ENCODE measurements around the gene CHST14. TPM values are rescaled to one million over a fixed set of nuclear protein-coding genes. Genes with fewer than 3 reads are reported as not detected.

Gene CHST14
- total RNA-seq, 2 experiments from 2014 or later: 5.4 to 6.2 TPM

- no peaks in the 10 kb centered on the region for H3K9me3 Mint-ChIP-seq (ENCODE audit: low read depth)
- POLR2A ChIA-PET: interaction anchor here (0.8 kb wide), 1 partner anchor 32 kb away, joined by 3 read pairs; no protein-coding TSS in a partner anchor
- peaks cover 24% of the 10 kb centered on the region for H3K27me3 Mint-ChIP-seq
- H3K27ac Mint-ChIP-seq: peak overlapping the region; percentile 61
- DNase-seq (peak; percentile 56), ATAC-seq (peak; percentile 3)
- H3K36me3 Mint-ChIP-seq (ENCODE audit: low read depth): no peaks in the 10 kb centered on the region
- peaks cover 50% of the 10 kb centered on the region for H3K4me1 Mint-ChIP-seq
- CTCF ChIA-PET: interaction anchor here (0.6 to 2.4 kb wide), 8 partner anchors 11 to 136 kb away, joined by 3 to 12 read pairs (median 4); no protein-coding TSS in a partner anchor
- intact Hi-C loops (cut with DNase I, micrococcal nuclease): loop anchor here (1.0 to 5.0 kb wide), 3 partner anchors 65 to 659 kb away; partner anchors contain the start of gene FSIP1 (in 1 of the 2)
- H3K4me3 Mint-ChIP-seq: peak overlapping the region; percentile 82
Observed at GRCh38 chr15:40441565-40442531, 28.9 kb upstream of the CHST14 start.

DNA sequence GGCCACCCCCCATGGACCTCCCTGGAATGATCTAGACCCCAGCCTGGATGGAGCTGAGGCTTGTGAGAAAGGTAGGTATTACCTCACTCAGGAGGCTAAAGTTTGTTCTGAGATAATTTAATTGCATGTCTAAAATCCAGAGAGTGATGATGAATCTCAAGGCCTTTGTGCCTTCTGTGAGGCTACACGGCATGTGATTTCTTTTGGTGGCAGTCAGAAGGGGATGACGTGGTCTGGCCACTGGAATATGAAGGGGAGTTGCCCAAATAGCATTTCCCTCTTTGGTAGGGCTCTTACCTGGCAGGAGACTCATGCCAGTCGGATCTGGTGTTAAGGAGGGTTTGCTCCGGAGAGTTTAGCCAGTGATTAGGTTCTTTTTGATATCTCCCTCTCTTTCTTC, 27.5 kb upstream of the CHST14 start:
- H3K27me3 Mint-ChIP-seq: peaks cover 15% of the 10 kb centered on the region
- no peaks in the 10 kb centered on the region for H3K9me3 Mint-ChIP-seq (ENCODE audit: low read depth)
- no peak overlapping the region for H3K27ac Mint-ChIP-seq
- ChIA-PET POLR2A (interaction anchor here (0.6 to 0.9 kb wide), 3 partner anchors 9 to 420 kb away, joined by 3 read pairs; no protein-coding TSS in a partner anchor), CTCF (interaction anchor here (0.7 to 1.4 kb wide), 6 partner anchors 10 to 114 kb away, joined by 3 to 6 read pairs (median 4); no protein-coding TSS in a partner anchor)
- H3K36me3 Mint-ChIP-seq (ENCODE audit: low read depth): no peaks in the 10 kb centered on the region
- ATAC-seq: no peak
- intact Hi-C loops (cut with DNase I, micrococcal nuclease): loop anchor here in 1 of 2 experiments (5.0 kb wide), 1 partner anchor 64 kb away; no protein-coding TSS in a partner anchor
- DNase-seq: no peak
- H3K4me1 Mint-ChIP-seq: peaks cover 50% of the 10 kb centered on the region
- peak overlapping the region; percentile 82 for H3K4me3 Mint-ChIP-seq

DNA sequence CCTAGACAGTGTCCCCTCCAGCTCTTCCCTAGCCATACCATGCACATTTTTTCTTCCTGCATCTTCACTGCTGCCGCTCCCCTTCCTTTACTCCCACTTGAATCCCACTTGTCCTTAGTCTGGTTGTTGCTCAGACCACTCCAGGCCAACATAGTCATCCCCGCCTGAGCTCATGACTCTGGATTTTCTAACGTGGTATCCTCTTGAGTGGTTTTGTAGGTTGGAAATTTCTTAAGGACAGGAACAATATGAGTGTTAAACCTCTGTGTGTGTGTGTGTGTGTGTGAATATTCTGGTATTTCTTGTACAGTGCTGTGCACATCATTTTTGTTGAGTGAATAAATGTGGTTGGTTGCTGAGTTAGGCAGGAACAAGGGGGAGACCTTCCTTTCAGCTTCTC, 26.9 kb upstream of the CHST14 start:
- DNase-seq (no peak), ATAC-seq (no peak)
- Mint-ChIP-seq H3K4me3 (no peak overlapping the region), H3K27me3 (peaks cover 9% of the 10 kb centered on the region), H3K27ac (no peak overlapping the region), H3K4me1 (peaks cover 50% of the 10 kb centered on the region), H3K9me3 (ENCODE audit: low read depth) (no peaks in the 10 kb centered on the region), H3K36me3 (ENCODE audit: low read depth) (no peaks in the 10 kb centered on the region)
- ChIA-PET CTCF (interaction anchor here (0.7 to 1.5 kb wide), 3 partner anchors 11 to 113 kb away, joined by 3 to 6 read pairs (median 5); no protein-coding TSS in a partner anchor), POLR2A (interaction anchor here (0.9 kb wide), 1 partner anchor 9 kb away, joined by 3 read pairs; no protein-coding TSS in a partner anchor)
- intact Hi-C loops (cut with DNase I, micrococcal nuclease): loop anchor here in 1 of 2 experiments (5.0 kb wide), 1 partner anchor 63 kb away; no protein-coding TSS in a partner anchor

DNA sequence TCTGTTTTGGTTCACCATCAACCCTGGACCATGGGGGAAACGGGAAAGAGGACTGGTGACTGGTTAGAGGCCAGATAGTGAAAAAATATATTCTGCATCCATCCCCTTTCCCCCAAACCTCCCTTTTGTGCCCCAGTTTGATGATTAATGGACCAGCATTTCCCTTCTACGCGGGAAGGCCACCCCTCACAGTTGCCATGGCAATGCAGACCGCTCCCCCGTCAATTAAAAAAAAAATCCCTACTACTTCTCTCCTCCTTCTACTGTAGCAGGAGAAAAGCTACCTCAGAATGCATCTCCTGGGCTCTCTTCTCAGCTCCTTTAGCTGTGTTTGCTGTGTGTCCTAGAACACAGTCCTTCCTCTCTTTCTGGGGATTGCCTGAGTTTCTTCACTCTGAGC, 26.0 kb upstream of the CHST14 start:
- CTCF ChIA-PET: interaction anchor here (0.6 to 1.5 kb wide), 7 partner anchors 10 to 415 kb away, joined by 3 to 6 read pairs (median 3); no protein-coding TSS in a partner anchor
- POLR2A ChIA-PET: interaction anchor here (0.6 to 1.5 kb wide), 2 partner anchors 9 to 435 kb away, joined by 3 to 8 read pairs; no protein-coding TSS in a partner anchor
- no peak for ATAC-seq
- no peak for DNase-seq
- intact Hi-C loops (cut with DNase I, micrococcal nuclease): loop anchor here in 1 of 2 experiments (5.0 kb wide), 1 partner anchor 63 kb away; no protein-coding TSS in a partner anchor
- no peak overlapping the region for H3K4me3 Mint-ChIP-seq
- H3K27ac Mint-ChIP-seq: no peak overlapping the region
- no peaks in the 10 kb centered on the region for H3K36me3 Mint-ChIP-seq (ENCODE audit: low read depth)
- H3K27me3 Mint-ChIP-seq: peaks cover 4% of the 10 kb centered on the region
- H3K9me3 Mint-ChIP-seq (ENCODE audit: low read depth): no peaks in the 10 kb centered on the region
- H3K4me1 Mint-ChIP-seq: peaks cover 51% of the 10 kb centered on the region

DNA sequence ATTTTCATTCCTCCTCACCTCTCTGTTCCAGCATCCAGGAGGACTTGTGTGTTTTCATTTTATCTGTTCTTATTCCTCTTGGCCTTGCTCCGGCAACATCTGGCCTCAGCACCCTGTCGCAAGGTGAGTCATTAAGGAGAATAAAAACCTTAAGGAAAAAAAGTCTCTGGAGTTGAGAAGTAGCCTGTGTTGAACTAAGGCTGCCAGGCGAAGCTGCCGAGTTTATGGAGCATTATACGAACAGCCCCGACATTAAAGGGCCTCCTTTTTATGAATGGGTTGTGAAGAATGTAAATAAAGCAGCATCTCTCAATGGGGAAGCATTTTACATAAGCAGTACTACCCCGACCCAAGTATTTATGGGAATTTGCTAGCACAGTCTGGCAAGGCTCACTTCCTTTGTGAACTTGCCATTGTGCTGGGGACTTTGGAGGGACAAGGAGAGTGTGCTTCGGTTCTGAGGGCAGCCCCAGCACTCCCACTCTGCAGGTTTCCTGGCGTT, 25.3 kb upstream of the CHST14 start:
- H3K36me3 Mint-ChIP-seq (ENCODE audit: low read depth): no peaks in the 10 kb centered on the region
- intact Hi-C loops (cut with DNase I, micrococcal nuclease): no loop called here
- H3K4me3 Mint-ChIP-seq: no peak overlapping the region
- ATAC-seq (no peak), DNase-seq (no peak)
- ChIA-PET POLR2A (interaction anchor here (0.5 to 1.5 kb wide), 2 partner anchors 8 to 36 kb away, joined by 4 to 8 read pairs; no protein-coding TSS in a partner anchor), CTCF (interaction anchor here (0.6 to 1.5 kb wide), 7 partner anchors 23 to 357 kb away, joined by 3 to 5 read pairs (median 3); no protein-coding TSS in a partner anchor)
- H3K4me1 Mint-ChIP-seq: peaks cover 53% of the 10 kb centered on the region
- H3K9me3 Mint-ChIP-seq (ENCODE audit: low read depth): no peaks in the 10 kb centered on the region
- no peak overlapping the region for H3K27ac Mint-ChIP-seq
- no peaks in the 10 kb centered on the region for H3K27me3 Mint-ChIP-seq

DNA sequence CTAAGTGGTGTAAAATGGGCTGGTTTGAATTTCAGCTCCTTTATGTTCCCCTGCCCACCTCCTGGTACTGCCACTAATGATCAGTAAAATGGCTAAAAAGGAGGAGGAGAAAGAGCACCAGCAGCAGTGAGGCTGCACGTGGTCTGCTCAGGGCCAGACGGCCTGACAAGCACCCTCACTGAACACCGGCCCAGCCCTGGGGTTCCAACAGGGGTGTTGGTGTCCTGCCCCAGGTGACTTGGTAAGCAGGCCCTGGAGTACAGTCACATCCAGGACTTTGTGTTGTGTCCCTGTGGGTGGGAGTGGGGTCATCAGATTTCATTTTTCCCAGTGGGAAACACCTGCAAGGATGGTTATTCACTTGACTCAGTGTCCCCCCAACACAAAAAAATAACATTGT, 24.6 kb upstream of the CHST14 start:
- Mint-ChIP-seq H3K36me3 (ENCODE audit: low read depth) (no peaks in the 10 kb centered on the region), H3K27me3 (no peaks in the 10 kb centered on the region), H3K4me3 (no peak overlapping the region), H3K27ac (no peak overlapping the region), H3K4me1 (peaks cover 59% of the 10 kb centered on the region), H3K9me3 (ENCODE audit: low read depth) (no peaks in the 10 kb centered on the region)
- intact Hi-C loops (cut with DNase I, micrococcal nuclease): no loop called here
- ChIA-PET CTCF (interaction anchor here (0.6 to 0.8 kb wide), 3 partner anchors 57 to 76 kb away, joined by 3 to 4 read pairs (median 4); no protein-coding TSS in a partner anchor), POLR2A (interaction anchor here (0.5 kb wide), 1 partner anchor 37 kb away, joined by 4 read pairs; no protein-coding TSS in a partner anchor)
- ATAC-seq (no peak), DNase-seq (no peak)

GRCh38 chr15:40448354-40448753, 22.4 kb upstream of the CHST14 start:
- H3K27me3 Mint-ChIP-seq: no peaks in the 10 kb centered on the region
- CTCF ChIA-PET: interaction anchor here (1.0 kb wide), 1 partner anchor 8 kb away, joined by 3 read pairs; no protein-coding TSS in a partner anchor
- H3K4me1 Mint-ChIP-seq: peaks cover 70% of the 10 kb centered on the region
- H3K27ac Mint-ChIP-seq: no peak overlapping the region
- H3K36me3 Mint-ChIP-seq (ENCODE audit: low read depth): no peaks in the 10 kb centered on the region
- no peak for DNase-seq
- intact Hi-C loops (cut with DNase I, micrococcal nuclease): no loop called here
- POLR2A ChIA-PET: no interaction called here
- ATAC-seq: no peak
- H3K9me3 Mint-ChIP-seq (ENCODE audit: low read depth): no peaks in the 10 kb centered on the region
- H3K4me3 Mint-ChIP-seq: no peak overlapping the region

GRCh38 chr15:40449275-40449674, 21.5 kb upstream of the CHST14 start:
- POLR2A ChIA-PET: no interaction called here
- Mint-ChIP-seq H3K4me3 (no peak overlapping the region), H3K27ac (peak overlapping the region; percentile 13), H3K36me3 (ENCODE audit: low read depth) (no peaks in the 10 kb centered on the region), H3K27me3 (no peaks in the 10 kb centered on the region), H3K4me1 (peaks cover 70% of the 10 kb centered on the region), H3K9me3 (ENCODE audit: low read depth) (no peaks in the 10 kb centered on the region)
- CTCF ChIA-PET: no interaction called here
- intact Hi-C loops (cut with DNase I, micrococcal nuclease): no loop called here
- ATAC-seq (no peak), DNase-seq (no peak)

- ChIA-PET POLR2A (interaction anchor here (0.6 kb wide), 2 partner anchors 141 to 320 kb away, joined by 3 to 5 read pairs; partner anchors contain the start of gene C15orf62), CTCF (interaction anchor here (0.8 to 2.1 kb wide), 3 partner anchors 10 to 106 kb away, joined by 3 to 8 read pairs (median 3); partner anchors contain the start of gene BAHD1)
- intact Hi-C loops (cut with DNase I, micrococcal nuclease): no loop called here
- Mint-ChIP-seq H3K9me3 (ENCODE audit: low read depth) (no peaks in the 10 kb centered on the region), H3K27ac (no peak overlapping the region), H3K36me3 (ENCODE audit: low read depth) (no peaks in the 10 kb centered on the region), H3K4me3 (no peak overlapping the region), H3K4me1 (peaks cover 70% of the 10 kb centered on the region), H3K27me3 (no peaks in the 10 kb centered on the region)
- DNase-seq: no peak
- no peak for ATAC-seq
Observed at GRCh38 chr15:40450047-40450446, 20.7 kb upstream of the CHST14 start.

DNA sequence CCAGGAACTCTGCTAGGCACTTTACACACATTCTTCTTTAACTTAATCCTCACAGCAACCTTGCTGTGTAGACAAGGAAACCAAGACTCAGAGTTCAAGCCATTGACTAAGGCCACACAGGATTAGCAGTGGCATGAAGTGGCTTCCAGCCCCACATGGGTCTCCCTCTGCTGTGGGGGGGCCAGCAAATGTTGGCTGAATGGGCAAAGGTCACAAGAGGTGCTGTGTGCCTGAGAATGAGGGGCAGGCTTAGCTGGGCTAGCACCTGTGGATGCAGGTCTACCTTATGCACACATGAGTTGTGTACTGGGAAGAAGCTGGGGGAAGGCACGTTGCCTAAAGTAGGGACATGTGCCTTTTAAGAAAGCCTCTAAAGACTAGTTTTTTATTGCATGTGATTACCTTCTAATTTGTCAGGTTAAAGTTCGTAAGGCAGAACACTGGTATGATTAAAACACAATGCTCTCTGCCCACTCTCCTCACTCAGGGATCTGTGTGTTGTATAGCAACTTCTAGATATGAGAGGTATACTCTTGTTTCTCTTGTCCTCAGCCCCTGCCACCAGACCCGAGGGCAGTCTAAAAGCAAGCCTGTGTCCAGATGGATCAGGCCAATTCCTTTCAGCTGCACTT, 19.1 kb upstream of the CHST14 start:
- Mint-ChIP-seq H3K9me3 (ENCODE audit: low read depth) (no peaks in the 10 kb centered on the region), H3K27ac (peak overlapping the region; percentile 82), H3K4me3 (no peak overlapping the region), H3K4me1 (peaks cover 78% of the 10 kb centered on the region), H3K27me3 (no peaks in the 10 kb centered on the region), H3K36me3 (ENCODE audit: low read depth) (no peaks in the 10 kb centered on the region)
- ChIA-PET CTCF (interaction anchor here (0.9 to 2.1 kb wide), 3 partner anchors 12 to 107 kb away, joined by 3 to 8 read pairs (median 3); partner anchors contain the start of gene BAHD1), POLR2A (interaction anchor here (0.6 to 1.5 kb wide), 2 partner anchors 18 to 62 kb away, joined by 3 to 7 read pairs; no protein-coding TSS in a partner anchor)
- ATAC-seq (no peak), DNase-seq (no peak)
- intact Hi-C loops (cut with DNase I, micrococcal nuclease): no loop called here
